WTC11 (cell line): ENCODE measurements around the gene CLEC2L. TPM values are rescaled to one million over a fixed set of nuclear protein-coding genes. Genes with fewer than 3 reads are reported as not detected.
A peak's percentile ranks its signal among the peaks of the same experiment; 100 is the strongest.

Source experiments
- ATAC-seq: fragments of 200-7000 bp; cut with Tn5 transposase; 2 replicates; pipeline ENCODE4 v1.10.0; 2021; ENCODE audit warnings: mild to moderate bottlenecking, moderate library complexity
- CTCF ChIA-PET: fragments of 300-600 bp; sonication (Branson Sonifier 250); formaldehyde crosslinking; loops from one replicate; lab custom pipeline; 2021; ENCODE audit warnings: antibody characterized with exemption; lab: Charles Lee
- POLR2A ChIA-PET: fragments of 350-600 bp; sonication (Branson Sonifier 250); formaldehyde crosslinking; loops from one replicate; lab custom pipeline; 2021; ENCODE audit warnings: antibody characterized with exemption; lab: Charles Lee
- DNase-seq: peaks from one replicate; pipeline ENCODE4 v3.0.0; 2021; ENCODE audit warnings: low spot score
- H3K27ac Mint-ChIP-seq: 2 replicates; pipeline ENCODE4 v1.8.0; 2021; ENCODE audit warnings: mixed read lengths
- H3K27me3 Mint-ChIP-seq: 2 replicates; pipeline ENCODE4 v1.8.0; 2021; ENCODE audit warnings: low read depth, mild to moderate bottlenecking, moderate library complexity, mixed read lengths
- H3K36me3 Mint-ChIP-seq: 2 replicates; pipeline ENCODE4 v1.8.0; 2021; ENCODE audit warnings: mixed read lengths
- H3K4me1 Mint-ChIP-seq: 2 replicates; pipeline ENCODE4 v1.8.0; 2022; ENCODE audit warnings: mixed read lengths
- H3K4me3 Mint-ChIP-seq: 2 replicates; pipeline ENCODE4 v1.8.0; 2021; ENCODE audit warnings: mild to moderate bottlenecking, moderate library complexity, mixed read lengths
- H3K9me3 Mint-ChIP-seq: 2 replicates; pipeline ENCODE4 v1.8.0; 2021; ENCODE audit warnings: mixed read lengths
- ATF6 ChIP-seq: sonication (generic); formaldehyde crosslinking; IDR thresholded peaks from 2 replicates; pipeline ENCODE4 v1.8.1; 2023; ENCODE audit warnings: mild to moderate bottlenecking, missing genetic modification reagents
- ELF4 ChIP-seq: sonication (generic); formaldehyde crosslinking; IDR thresholded peaks from 2 replicates; pipeline ENCODE4 v1.8.1; 2022; ENCODE audit warnings: low read depth, mild to moderate bottlenecking, moderate library complexity, missing genetic modification reagents
- ESRRA ChIP-seq: sonication (generic); formaldehyde crosslinking; IDR thresholded peaks from 2 replicates; pipeline ENCODE4 v1.8.1; 2022; ENCODE audit warnings: mild to moderate bottlenecking, missing genetic modification reagents, borderline replicate concordance
- GABPB1 ChIP-seq: sonication (generic); formaldehyde crosslinking; IDR thresholded peaks from 2 replicates; pipeline ENCODE4 v1.8.1; 2023; ENCODE audit warnings: mild to moderate bottlenecking, missing genetic modification reagents
- HMGXB4 ChIP-seq: sonication (generic); formaldehyde crosslinking; IDR thresholded peaks from 2 replicates; pipeline ENCODE4 v1.8.1; 2023; ENCODE audit warnings: mild to moderate bottlenecking, moderate library complexity, missing genetic modification reagents
- IRF2 ChIP-seq: sonication (generic); formaldehyde crosslinking; IDR thresholded peaks from 2 replicates; pipeline ENCODE4 v1.8.0; 2022; ENCODE audit warnings: low read depth, missing genetic modification reagents, borderline replicate concordance
- JAZF1 ChIP-seq: fragments of 250-450 bp; sonication (Bioruptor Pico); IDR thresholded peaks from 2 replicates; pipeline ENCODE4 v1.9.0; 2021; ENCODE audit warnings: moderate library complexity, mild to moderate bottlenecking, inconsistent platforms
- NFE2L1 ChIP-seq: sonication (generic); formaldehyde crosslinking; IDR thresholded peaks from 2 replicates; pipeline ENCODE4 v1.8.1; 2023; ENCODE audit warnings: missing genetic modification reagents
- SP1 ChIP-seq: sonication (generic); formaldehyde crosslinking; conservative IDR thresholded peaks from 2 replicates; pipeline ENCODE4 v1.8.1; 2022; ENCODE audit warnings: missing genetic modification reagents
- ZNF423 ChIP-seq: fragments of 250-450 bp; sonication (Bioruptor Pico); IDR thresholded peaks from 2 replicates; pipeline ENCODE4 v2.1.2; 2022; ENCODE audit warnings: mild to moderate bottlenecking, moderate library complexity
- ZNF532 ChIP-seq: fragments of 250-450 bp; sonication (Bioruptor Pico); IDR thresholded peaks from 2 replicates; pipeline ENCODE4 v1.9.0; 2021; ENCODE audit warnings: mild to moderate bottlenecking, borderline replicate concordance
- total RNA-seq: library from RNA; stranded (reverse); gene quantifications from 3 replicates; pipeline ENCODE4 v1.2.3, GENCODE V29; 2021
- TF ChIP-seq, protein P1 (sequence below): sonication (generic); formaldehyde crosslinking; IDR thresholded peaks from 2 replicates; pipeline ENCODE4 v1.8.1; 2023; ENCODE audit warnings: mild to moderate bottlenecking, missing genetic modification reagents, moderate library complexity
- TF ChIP-seq, protein P2 (sequence below): sonication (generic); formaldehyde crosslinking; IDR thresholded peaks from 2 replicates; pipeline ENCODE4 v1.8.0; 2022; ENCODE audit warnings: missing genetic modification reagents

CLEC2L gene
- total RNA-seq, 1 experiment from 2014 or later = 0.13 TPM

DNA sequence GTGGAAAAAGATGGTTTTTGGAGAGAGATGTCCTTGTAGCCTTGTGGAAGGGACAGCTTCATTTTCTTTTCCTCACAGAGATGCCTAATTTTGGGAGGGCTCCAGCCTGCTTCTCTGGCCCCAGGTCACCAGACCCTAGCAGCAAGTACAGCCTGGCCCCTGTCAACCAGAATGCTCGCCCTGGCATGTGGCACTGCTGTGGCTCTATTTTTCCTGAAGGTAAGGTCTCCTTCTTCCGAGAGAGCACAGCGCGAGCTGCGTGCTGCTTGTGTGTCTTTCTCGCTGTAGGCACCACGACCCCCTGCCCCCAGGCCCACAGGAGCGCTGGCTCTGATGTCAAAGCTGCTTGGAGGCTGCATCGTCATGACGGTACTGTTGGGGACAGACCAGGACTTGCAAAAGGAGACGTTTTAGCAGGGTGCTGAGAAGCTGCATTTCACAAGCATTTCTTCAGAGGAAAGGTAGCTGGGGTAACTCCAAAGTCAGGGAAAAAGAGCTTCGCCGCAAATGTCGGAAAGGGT, 58.7 kb downstream of the CLEC2L start (continued):
- TF ChIP-seq ATF6 = no peak
- no peak for TF ChIP-seq SP1
- TF ChIP-seq, protein P1, sequence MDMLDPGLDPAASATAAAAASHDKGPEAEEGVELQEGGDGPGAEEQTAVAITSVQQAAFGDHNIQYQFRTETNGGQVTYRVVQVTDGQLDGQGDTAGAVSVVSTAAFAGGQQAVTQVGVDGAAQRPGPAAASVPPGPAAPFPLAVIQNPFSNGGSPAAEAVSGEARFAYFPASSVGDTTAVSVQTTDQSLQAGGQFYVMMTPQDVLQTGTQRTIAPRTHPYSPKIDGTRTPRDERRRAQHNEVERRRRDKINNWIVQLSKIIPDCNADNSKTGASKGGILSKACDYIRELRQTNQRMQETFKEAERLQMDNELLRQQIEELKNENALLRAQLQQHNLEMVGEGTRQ (CRISPR knock-in tag) = no peak
- no peak for TF ChIP-seq JAZF1 (CRISPR knock-in tag)
- no peak for TF ChIP-seq ZNF532 (CRISPR knock-in tag)
- TF ChIP-seq ELF4 (CRISPR knock-in tag) = no peak

DNA sequence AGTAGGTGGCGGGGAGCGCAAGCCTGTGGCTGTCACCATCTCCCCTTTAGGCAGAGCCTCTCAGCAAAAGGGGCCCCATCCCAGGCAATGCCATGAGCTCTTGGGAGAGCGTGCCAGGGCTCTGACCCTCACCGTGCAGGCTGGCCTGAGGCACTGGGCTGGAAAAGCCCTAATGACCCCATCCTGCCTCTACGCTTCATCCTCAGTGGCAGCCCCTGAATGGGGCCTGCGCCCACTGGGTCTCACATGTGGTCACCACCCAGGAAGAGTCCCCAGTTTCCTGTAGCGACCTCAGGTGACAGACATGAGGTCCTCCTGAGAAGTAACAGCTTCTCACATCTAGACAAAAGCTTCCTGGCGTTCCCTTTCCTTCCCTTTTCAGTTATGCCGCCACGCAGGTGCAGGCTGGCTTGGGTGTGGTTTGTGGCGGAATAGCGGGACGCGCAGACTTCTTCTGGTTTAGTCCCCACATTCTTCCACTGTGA, 59.2 kb downstream of the CLEC2L start:
- ChIA-PET CTCF (interaction anchor here (0.6 to 1.9 kb wide), 5 partner anchors 11 to 1058 kb away, joined by 3 to 4 read pairs (median 3); partner anchors contain the start of gene DENND2A), POLR2A (interaction anchor here (0.6 kb wide), 1 partner anchor 783 kb away, joined by 6 read pairs; no protein-coding TSS in a partner anchor)
- Mint-ChIP-seq H3K4me1 (no peaks in the 10 kb centered on the region), H3K9me3 (no peaks in the 10 kb centered on the region), H3K36me3 (no peaks in the 10 kb centered on the region), H3K27ac (no peak overlapping the region), H3K4me3 (no peak overlapping the region), H3K27me3 (no peaks in the 10 kb centered on the region)
- TF ChIP-seq GABPB1 (CRISPR knock-in tag) = no peak
- TF ChIP-seq ESRRA (CRISPR knock-in tag) = no peak
- no peak for TF ChIP-seq IRF2 (CRISPR knock-in tag)
- TF ChIP-seq ZNF423 (CRISPR knock-in tag) = no peak
- no peak for TF ChIP-seq NFE2L1
- no peak for ATAC-seq
- DNase-seq = no peak

GRCh38 chr7:139583826-139584553, 60.5 kb downstream of the CLEC2L start:
- ATAC-seq (no peak; the same call in 1 of the 2 replicates), DNase-seq (no peak)
- Mint-ChIP-seq H3K9me3 (no peaks in the 10 kb centered on the region), H3K27me3 (no peaks in the 10 kb centered on the region), H3K27ac (no peak overlapping the region), H3K36me3 (no peaks in the 10 kb centered on the region), H3K4me1 (peaks cover 3% of the 10 kb centered on the region; the same call in 1 of the 2 replicates), H3K4me3 (no peak overlapping the region)
- TF ChIP-seq HMGXB4 (CRISPR knock-in tag) = no peak
- TF ChIP-seq, protein P2, sequence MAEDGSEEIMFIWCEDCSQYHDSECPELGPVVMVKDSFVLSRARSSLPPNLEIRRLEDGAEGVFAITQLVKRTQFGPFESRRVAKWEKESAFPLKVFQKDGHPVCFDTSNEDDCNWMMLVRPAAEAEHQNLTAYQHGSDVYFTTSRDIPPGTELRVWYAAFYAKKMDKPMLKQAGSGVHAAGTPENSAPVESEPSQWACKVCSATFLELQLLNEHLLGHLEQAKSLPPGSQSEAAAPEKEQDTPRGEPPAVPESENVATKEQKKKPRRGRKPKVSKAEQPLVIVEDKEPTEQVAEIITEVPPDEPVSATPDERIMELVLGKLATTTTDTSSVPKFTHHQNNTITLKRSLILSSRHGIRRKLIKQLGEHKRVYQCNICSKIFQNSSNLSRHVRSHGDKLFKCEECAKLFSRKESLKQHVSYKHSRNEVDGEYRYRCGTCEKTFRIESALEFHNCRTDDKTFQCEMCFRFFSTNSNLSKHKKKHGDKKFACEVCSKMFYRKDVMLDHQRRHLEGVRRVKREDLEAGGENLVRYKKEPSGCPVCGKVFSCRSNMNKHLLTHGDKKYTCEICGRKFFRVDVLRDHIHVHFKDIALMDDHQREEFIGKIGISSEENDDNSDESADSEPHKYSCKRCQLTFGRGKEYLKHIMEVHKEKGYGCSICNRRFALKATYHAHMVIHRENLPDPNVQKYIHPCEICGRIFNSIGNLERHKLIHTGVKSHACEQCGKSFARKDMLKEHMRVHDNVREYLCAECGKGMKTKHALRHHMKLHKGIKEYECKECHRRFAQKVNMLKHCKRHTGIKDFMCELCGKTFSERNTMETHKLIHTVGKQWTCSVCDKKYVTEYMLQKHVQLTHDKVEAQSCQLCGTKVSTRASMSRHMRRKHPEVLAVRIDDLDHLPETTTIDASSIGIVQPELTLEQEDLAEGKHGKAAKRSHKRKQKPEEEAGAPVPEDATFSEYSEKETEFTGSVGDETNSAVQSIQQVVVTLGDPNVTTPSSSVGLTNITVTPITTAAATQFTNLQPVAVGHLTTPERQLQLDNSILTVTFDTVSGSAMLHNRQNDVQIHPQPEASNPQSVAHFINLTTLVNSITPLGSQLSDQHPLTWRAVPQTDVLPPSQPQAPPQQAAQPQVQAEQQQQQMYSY = peak; percentile 29; the same call in 1 of the 2 replicates
- CTCF ChIA-PET = interaction anchor here (1.0 to 1.9 kb wide), 7 partner anchors 18 to 422 kb away, joined by 3 to 9 read pairs (median 3); no protein-coding TSS in a partner anchor
- POLR2A ChIA-PET = no interaction called here
